Stomach smooth muscle (tissue), 2 donors: ENCODE measurements around the gene ZNF90.
"Not testable (repeated sequence)": the region's sequence is repeated elsewhere in the genome, so short reads cannot be mapped to it uniquely, and the experiment has no call there.

Source experiments
- H3K27ac ChIP-seq: one replicate; pipeline ENCODE4 v1.7.0; 2013; ENCODE audit warnings: mild to moderate bottlenecking, low read length, inconsistent platforms
- H3K27me3 ChIP-seq, 2 donors: one replicate each; pipeline ENCODE4 v1.7.0; 2013; ENCODE audit warnings: low read length in 2 of 2; ENCODE audit not compliant: insufficient read depth in 2 of 2, control insufficient read depth in 1 of 2
- H3K36me3 ChIP-seq, 2 donors: one replicate each; pipeline ENCODE4 v1.7.0; 2013; ENCODE audit warnings: low read length in 2 of 2; ENCODE audit not compliant: control insufficient read depth in 2 of 2, insufficient read depth in 2 of 2
- H3K4me1 ChIP-seq: one replicate; pipeline ENCODE4 v1.7.0; 2013; ENCODE audit warnings: low read length; ENCODE audit not compliant: control insufficient read depth, insufficient read depth
- H3K4me3 ChIP-seq, 2 donors: one replicate each; pipeline ENCODE4 v1.7.0; 2013; ENCODE audit warnings: low read length in 2 of 2
- H3K9ac ChIP-seq, 2 donors: one replicate each; pipeline ENCODE4 v1.7.0; 2013; ENCODE audit warnings: low read length in 2 of 2, mild to moderate bottlenecking in 1 of 2
- H3K9me3 ChIP-seq, 2 donors: one replicate each; pipeline ENCODE4 v1.7.0; 2013; ENCODE audit warnings: low read length in 2 of 2; ENCODE audit not compliant: control insufficient read depth in 2 of 2
- donor health status: healthy.
- donor health status: Pancreatic carcinoma.

Gene ZNF90

GRCh38 chr19:20103091-20103740, 25.4 kb downstream of the ZNF90 start:
- H3K27ac ChIP-seq, result no peak overlapping the region
- no peaks in the 10 kb centered on the region for H3K4me1 ChIP-seq
- no peak overlapping the region for H3K9ac ChIP-seq
- H3K36me3 ChIP-seq, result peaks cover 0 to 5% of the 10 kb centered on the region in 2 donors
- peaks cover 3 to 10% of the 10 kb centered on the region in 2 donors for H3K9me3 ChIP-seq
- no peak overlapping the region for H3K4me3 ChIP-seq
- H3K27me3 ChIP-seq, result no peaks in the 10 kb centered on the region

- H3K9me3 ChIP-seq, result peaks cover 0 to 8% of the 10 kb centered on the region in 2 donors
These were observed 29.5 kb downstream of the ZNF90 start for GRCh38 chr19:20107301-20107700.

GRCh38 chr19:20118064-20118839, 40.5 kb downstream of the ZNF90 start:
- H3K36me3 ChIP-seq, H3K4me1 ChIP-seq, H3K4me3 ChIP-seq, H3K27ac ChIP-seq, H3K9ac ChIP-seq, H3K27me3 ChIP-seq: not testable (repeated sequence)
- peaks cover 24 to 42% of the 10 kb centered on the region in 2 donors for H3K9me3 ChIP-seq

More at GRCh38 chr19:20107301-20107700, 29.5 kb downstream of the ZNF90 start:
- no peak overlapping the region for H3K27ac ChIP-seq
- peaks cover 0 to 5% of the 10 kb centered on the region in 2 donors for H3K36me3 ChIP-seq
- H3K27me3 ChIP-seq, result no peaks in the 10 kb centered on the region
- no peaks in the 10 kb centered on the region for H3K4me1 ChIP-seq
- no peak overlapping the region for H3K9ac ChIP-seq
- H3K4me3 ChIP-seq, result no peak overlapping the region

DNA sequence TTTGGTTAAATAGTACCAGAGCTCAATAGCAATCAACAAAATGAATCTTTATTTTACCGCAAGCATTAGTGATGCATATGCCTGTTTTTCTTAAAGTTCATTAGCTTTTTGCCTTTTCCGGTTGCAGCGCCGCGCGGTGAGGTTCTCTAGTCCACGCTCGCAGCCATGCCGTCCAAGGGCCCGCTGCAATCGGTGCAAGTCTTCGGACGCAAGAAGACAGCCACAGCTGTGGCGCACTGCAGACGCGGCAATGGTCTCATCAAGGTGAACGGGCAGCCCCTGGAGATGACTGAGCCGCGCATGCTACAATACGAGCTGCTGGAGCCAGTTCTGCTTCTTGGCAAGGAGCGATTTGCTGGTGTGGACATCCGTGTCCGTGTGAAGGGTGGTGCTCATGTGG, 47.1 kb downstream of the ZNF90 start:
- no peaks in the 10 kb centered on the region for H3K27me3 ChIP-seq
- H3K4me3 ChIP-seq, result no peak overlapping the region
- peaks cover 2% of the 10 kb centered on the region in 2 donors for H3K36me3 ChIP-seq
- H3K27ac ChIP-seq, result no peak overlapping the region
- H3K9ac ChIP-seq, result no peak overlapping the region
- H3K9me3 ChIP-seq, result peaks cover 13 to 24% of the 10 kb centered on the region in 2 donors
- H3K4me1 ChIP-seq, result no peaks in the 10 kb centered on the region

DNA sequence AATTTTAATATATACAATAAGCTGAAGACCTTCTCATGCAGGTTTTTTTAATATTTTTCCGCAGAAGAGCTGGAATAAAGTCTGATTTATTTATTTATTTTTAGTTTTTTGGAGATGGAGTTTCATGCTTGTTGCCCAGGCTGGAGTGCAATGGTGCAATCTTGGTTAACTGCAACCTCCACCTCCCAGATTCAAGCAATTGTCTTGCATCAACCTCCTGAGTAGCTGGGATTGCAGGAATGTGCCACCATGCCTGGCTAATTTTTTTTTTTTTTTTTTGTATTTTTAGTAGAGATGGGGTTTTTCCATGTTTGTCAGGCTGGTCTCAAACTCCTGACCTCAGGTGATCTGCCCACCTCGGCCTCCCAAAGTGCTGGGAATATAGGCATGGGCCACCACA, 55.1 kb downstream of the ZNF90 start:
- not testable (repeated sequence) for H3K27me3 ChIP-seq, H3K36me3 ChIP-seq, H3K27ac ChIP-seq, H3K4me1 ChIP-seq, H3K9me3 ChIP-seq, H3K9ac ChIP-seq, H3K4me3 ChIP-seq

DNA sequence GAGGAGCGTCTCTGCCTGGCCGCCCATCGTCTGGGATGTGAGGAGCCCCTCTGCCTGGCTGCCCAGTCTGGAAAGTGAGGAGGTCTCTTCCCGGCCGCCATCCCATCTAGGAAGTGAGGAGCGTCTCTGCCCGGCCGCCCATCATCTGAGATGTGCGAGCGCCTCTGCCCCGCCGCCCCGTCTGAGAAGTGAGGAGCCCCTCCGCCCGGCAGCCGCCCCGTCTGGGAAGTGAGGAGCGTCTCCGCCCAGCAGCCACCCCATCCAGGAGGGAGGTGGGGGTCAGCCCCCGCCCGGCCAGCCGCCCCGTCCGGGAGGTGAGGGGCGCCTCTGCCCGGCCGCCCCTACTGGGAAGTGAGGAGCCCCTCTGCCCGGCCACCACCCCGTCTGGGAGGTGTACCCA, 59.9 kb downstream of the ZNF90 start:
- H3K36me3 ChIP-seq, H3K27me3 ChIP-seq, H3K9ac ChIP-seq, H3K27ac ChIP-seq, H3K4me1 ChIP-seq, H3K9me3 ChIP-seq, H3K4me3 ChIP-seq: not testable (repeated sequence)

GRCh38 chr19:20151617-20152145, 73.9 kb downstream of the ZNF90 start:
- Histone ChIP-seq H3K9ac (no peak overlapping the region), H3K27ac (no peak overlapping the region), H3K9me3 (no peaks in the 10 kb centered on the region), H3K27me3 (no peaks in the 10 kb centered on the region), H3K4me1 (no peaks in the 10 kb centered on the region), H3K36me3 (no peaks in the 10 kb centered on the region), H3K4me3 (no peak overlapping the region)

DNA sequence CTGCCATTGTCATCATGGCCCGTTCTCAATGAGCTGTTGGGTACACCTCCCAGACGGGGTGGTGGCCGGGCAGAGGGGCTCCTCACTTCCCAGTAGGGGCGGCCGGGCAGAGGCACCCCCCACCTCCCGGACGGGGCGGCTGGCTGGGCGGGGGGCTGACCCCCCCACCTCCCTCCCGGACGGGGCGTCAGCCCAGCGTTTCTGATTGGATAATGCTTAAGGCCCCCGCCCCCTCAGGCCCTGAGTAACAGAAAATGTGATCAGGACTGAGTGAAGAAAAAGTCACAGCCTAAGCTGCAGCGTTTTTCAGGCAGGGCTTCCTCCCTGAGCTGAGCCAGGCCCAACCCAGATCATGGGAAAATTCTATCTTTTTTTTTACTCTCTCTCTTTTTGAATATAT, 74.7 kb downstream of the ZNF90 start:
- not testable (repeated sequence) for H3K36me3 ChIP-seq, H3K9me3 ChIP-seq, H3K27ac ChIP-seq, H3K27me3 ChIP-seq, H3K4me1 ChIP-seq, H3K4me3 ChIP-seq, H3K9ac ChIP-seq

DNA sequence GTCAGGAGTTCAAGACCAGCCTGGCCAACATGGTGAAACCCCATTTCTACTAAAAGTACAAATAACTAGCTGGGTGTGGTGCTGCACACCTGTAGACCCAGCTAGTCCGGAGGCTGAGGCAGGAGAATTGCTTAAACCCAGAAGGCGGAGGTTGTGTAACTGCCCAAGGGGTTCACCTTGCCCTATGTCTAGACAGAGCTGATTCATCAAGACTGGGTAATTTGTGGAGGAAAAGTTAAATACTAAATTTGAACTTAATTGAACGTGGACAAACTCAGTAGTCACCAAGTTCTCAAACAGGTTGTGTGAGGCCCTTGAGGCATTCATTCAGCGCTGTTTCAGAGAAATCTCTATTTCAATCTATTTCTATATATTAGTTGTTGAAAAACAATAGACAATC, 75.5 kb downstream of the ZNF90 start:
- no peak overlapping the region for H3K27ac ChIP-seq
- H3K4me3 ChIP-seq, result no peak overlapping the region
- H3K9ac ChIP-seq, result no peak overlapping the region
- H3K36me3 ChIP-seq, result no peaks in the 10 kb centered on the region
- H3K27me3 ChIP-seq, result no peaks in the 10 kb centered on the region
- no peaks in the 10 kb centered on the region for H3K9me3 ChIP-seq
- no peaks in the 10 kb centered on the region for H3K4me1 ChIP-seq

DNA sequence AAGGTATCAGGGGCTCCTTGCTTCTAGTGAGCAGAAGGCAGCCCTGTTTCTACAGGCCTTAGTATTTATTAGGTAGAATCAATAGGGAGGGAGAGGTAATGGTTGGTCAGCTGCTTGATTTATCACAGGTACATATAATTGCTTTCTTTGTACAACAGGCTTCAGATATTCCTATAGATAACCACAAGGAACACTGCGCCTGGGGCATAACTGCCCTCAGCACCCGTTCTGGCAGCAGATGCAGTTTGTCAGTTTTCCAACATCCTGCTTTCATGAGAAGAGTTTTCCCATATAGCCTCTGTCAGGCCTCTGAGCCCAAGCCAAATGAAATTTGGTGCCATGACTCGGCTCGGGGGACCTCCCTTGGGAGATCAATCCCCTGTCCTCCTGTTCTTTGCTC, 76.8 kb downstream of the ZNF90 start:
- H3K36me3 ChIP-seq, result no peaks in the 10 kb centered on the region
- no peak overlapping the region for H3K9ac ChIP-seq
- no peak overlapping the region for H3K4me3 ChIP-seq
- no peaks in the 10 kb centered on the region for H3K27me3 ChIP-seq
- no peaks in the 10 kb centered on the region for H3K4me1 ChIP-seq
- H3K27ac ChIP-seq, result no peak overlapping the region
- H3K9me3 ChIP-seq, result no peaks in the 10 kb centered on the region

DNA sequence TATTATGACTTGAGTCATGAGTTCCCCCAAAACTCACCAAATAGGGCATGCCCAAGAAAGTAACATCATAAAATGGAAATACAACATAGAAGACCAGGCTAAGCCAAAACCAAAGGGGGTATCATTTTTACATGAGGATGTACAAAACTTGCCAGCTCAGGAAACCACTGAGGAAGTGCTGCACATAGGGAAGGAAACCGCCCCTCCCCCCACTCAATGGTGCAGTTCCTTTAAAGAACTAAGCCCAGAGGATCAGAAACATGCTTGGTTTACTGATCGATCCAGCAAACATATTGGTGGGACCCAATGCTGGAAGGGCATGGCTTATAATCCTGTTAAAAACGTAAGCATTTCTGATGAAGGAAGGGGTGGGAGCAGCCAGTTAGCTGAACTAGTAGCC, 85.0 kb downstream of the ZNF90 start:
- H3K9me3 ChIP-seq, result no peaks in the 10 kb centered on the region
- H3K4me1 ChIP-seq, result peaks cover 5% of the 10 kb centered on the region
- H3K9ac ChIP-seq, result no peak overlapping the region
- H3K27ac ChIP-seq, result no peak overlapping the region
- no peaks in the 10 kb centered on the region for H3K36me3 ChIP-seq
- H3K27me3 ChIP-seq, result no peaks in the 10 kb centered on the region
- no peak overlapping the region for H3K4me3 ChIP-seq
